SU-DHL-6 (cell line): ENCODE data around the gene NCOA4.
"Not testable (repeated sequence)": the region's sequence is repeated elsewhere in the genome, so short reads cannot be mapped to it uniquely, and the experiment has no call there.

Experiments
- EZH2phosphoT487 ChIP-seq: fragments of 200-600 bp; sonication (generic), shearing (Covaris generic); conservative IDR thresholded peaks from 2 replicates; pipeline ENCODE4 v1.6.1; 2018; ENCODE audit warnings: mild to moderate bottlenecking, antibody characterized with exemption, low read length, moderate library complexity, mixed read lengths
- TF ChIP-seq, protein P1 (sequence below): fragments of 200-600 bp; sonication (generic); IDR thresholded peaks from one replicate; pipeline ENCODE4 v1.5.1; 2017; ENCODE audit warnings: antibody characterized with exemption, mild to moderate bottlenecking, low read length, moderate library complexity; ENCODE audit not compliant: insufficient read depth, poor library complexity, severe bottlenecking

DNA sequence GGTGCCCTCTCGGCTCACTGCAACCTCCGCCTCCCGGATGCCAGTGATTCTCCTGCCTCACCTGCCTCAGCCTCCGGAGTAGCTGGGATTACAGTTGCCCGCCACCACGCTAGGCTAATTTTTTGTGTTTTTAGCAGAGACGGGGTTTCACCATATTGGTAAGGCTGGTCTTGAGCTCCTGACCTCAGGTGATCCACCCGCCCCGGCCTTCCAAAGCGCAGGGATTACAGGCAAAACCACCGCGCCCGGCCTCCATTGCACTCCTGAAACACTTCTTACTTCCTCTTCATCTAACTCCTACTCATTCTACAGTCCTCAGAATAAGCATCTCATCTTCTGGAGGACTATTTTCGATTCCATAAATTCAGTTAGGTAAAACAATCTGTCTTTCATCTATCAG, 59.4 kb downstream of the NCOA4 start:
- TF ChIP-seq, protein P1, sequence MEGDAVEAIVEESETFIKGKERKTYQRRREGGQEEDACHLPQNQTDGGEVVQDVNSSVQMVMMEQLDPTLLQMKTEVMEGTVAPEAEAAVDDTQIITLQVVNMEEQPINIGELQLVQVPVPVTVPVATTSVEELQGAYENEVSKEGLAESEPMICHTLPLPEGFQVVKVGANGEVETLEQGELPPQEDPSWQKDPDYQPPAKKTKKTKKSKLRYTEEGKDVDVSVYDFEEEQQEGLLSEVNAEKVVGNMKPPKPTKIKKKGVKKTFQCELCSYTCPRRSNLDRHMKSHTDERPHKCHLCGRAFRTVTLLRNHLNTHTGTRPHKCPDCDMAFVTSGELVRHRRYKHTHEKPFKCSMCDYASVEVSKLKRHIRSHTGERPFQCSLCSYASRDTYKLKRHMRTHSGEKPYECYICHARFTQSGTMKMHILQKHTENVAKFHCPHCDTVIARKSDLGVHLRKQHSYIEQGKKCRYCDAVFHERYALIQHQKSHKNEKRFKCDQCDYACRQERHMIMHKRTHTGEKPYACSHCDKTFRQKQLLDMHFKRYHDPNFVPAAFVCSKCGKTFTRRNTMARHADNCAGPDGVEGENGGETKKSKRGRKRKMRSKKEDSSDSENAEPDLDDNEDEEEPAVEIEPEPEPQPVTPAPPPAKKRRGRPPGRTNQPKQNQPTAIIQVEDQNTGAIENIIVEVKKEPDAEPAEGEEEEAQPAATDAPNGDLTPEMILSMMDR = not testable (repeated sequence)
- not testable (repeated sequence) for TF ChIP-seq EZH2phosphoT487
